Pancreas (tissue), 10 donors: ENCODE measurements around the gene LFNG. TPM values are rescaled to one million over a fixed set of nuclear protein-coding genes. Genes with fewer than 3 reads are reported as not detected.

Experiments
- ATAC-seq, 4 donors: fragments of 200-7000 bp; cut with Tn5 transposase; one replicate each; pipeline versions ENCODE4 v1.8.0 to v1.9.1; 2020; ENCODE audit warnings: mild to moderate bottlenecking in 4 of 4, moderate library complexity in 4 of 4
- DNase-seq, 6 donors: peaks; one replicate each; pipeline ENCODE4 v3.0.0-alpha.2; 2020
- FAIRE-seq: peaks from 2 replicates; lab custom pipeline; 2012; peaks lifted over from hg19 to GRCh38; lab: Jason Lieb, UNC
- H3K27ac ChIP-seq, 4 donors: fragments of 200-600 bp; sonication (generic); 1 replicate in 3 of 4; 2 replicates in 1 of 4; pipeline versions ENCODE4 v1.5.0 to v1.8.0; 2020
- H3K27me3 ChIP-seq, 4 donors: fragments of 200-600 bp; one replicate each; pipeline ENCODE4 v1.8.0; 2021
- H3K36me3 ChIP-seq, 3 donors: fragments of 200-600 bp; sonication (generic) in 1 of 3; one replicate each; pipeline versions ENCODE4 v1.5.0 to v1.8.0; 2020 to 2021
- H3K4me1 ChIP-seq, 3 donors: fragments of 200-600 bp; one replicate each; pipeline ENCODE4 v1.8.0; 2021
- H3K4me3 ChIP-seq, 4 donors: fragments of 200-600 bp; sonication (generic) in 2 of 4; one replicate each; pipeline versions ENCODE4 v1.5.0 to v1.8.0; 2020 to 2021
- H3K9me3 ChIP-seq, 4 donors: fragments of 200-600 bp; one replicate each; pipeline ENCODE4 v1.8.0; 2021
- WGBS, 2 donors: extraction: QIAGEN DNeasy Blood & Tissue Kit; methylation state at CpG; one replicate each; pipeline ENCODE4 v1.1.7; 2013; 5-methylcytosine and 5-hydroxymethylcytosine counted together
- intact Hi-C, 3 donors: fragments of 100-400 bp; cut with DNase I; formaldehyde crosslinking; loops; one replicate each; pipeline versions ENCODE4 v1.11.1 to v1.14.2; 2022
- polyA plus RNA-seq, 2 donors: library from polyadenylated mRNA; stranded (reverse); fragments of 200-250 nt; gene quantifications; one replicate each; pipeline ENCODE4 v1.2.3, GENCODE V29; 2013
- total RNA-seq, 6 donors: library from RNA; stranded (reverse); fragmentation: NEBNext Ultra II Directional in 4 of 6; extraction: Animal tissue kit (Norgen Biotek cat#: 25700) in 4 of 6; gene quantifications; one replicate each; pipeline versions ENCODE4 v1.2.1 to v1.2.4, GENCODE V29; 2021 to 2023
- TF ChIP-seq, protein P1 (sequence below), 4 donors: fragments of 200-600 bp; sonication (generic) in 3 of 4; IDR thresholded peaks; one replicate each; pipeline versions ENCODE4 v1.5.0 to v1.8.0; 2021; ENCODE audit warnings: antibody characterized with exemption in 4 of 4
- donor health status: healthy with polysubstance abuse.
- donor health status: DM: no; HTN: no; CAD: no; lungs with moderate emphysema.
- donor health status: DM: no; HTN: no; CAD: no.
- donor health status: control.
- donor health status: control.
- donor health status: Bipolar disorder and iron deficiency.
- donor health status: DM: yes; HTN: yes; CAD: no.
- donor health status: DM: no; HTN: no; CAD: no.
- donor health status: DM: no; HTN: no; CAD: no.
- donor health status: DM: yes; HTN: yes; CAD: no.

Gene LFNG
- total and polyA plus RNA-seq, 8 donors = 28.2 to 66.8 (median 41.1) TPM

GRCh38 chr7:2487586-2488271 lies 31.8 kb upstream of the LFNG start:
- TF ChIP-seq, protein P1, sequence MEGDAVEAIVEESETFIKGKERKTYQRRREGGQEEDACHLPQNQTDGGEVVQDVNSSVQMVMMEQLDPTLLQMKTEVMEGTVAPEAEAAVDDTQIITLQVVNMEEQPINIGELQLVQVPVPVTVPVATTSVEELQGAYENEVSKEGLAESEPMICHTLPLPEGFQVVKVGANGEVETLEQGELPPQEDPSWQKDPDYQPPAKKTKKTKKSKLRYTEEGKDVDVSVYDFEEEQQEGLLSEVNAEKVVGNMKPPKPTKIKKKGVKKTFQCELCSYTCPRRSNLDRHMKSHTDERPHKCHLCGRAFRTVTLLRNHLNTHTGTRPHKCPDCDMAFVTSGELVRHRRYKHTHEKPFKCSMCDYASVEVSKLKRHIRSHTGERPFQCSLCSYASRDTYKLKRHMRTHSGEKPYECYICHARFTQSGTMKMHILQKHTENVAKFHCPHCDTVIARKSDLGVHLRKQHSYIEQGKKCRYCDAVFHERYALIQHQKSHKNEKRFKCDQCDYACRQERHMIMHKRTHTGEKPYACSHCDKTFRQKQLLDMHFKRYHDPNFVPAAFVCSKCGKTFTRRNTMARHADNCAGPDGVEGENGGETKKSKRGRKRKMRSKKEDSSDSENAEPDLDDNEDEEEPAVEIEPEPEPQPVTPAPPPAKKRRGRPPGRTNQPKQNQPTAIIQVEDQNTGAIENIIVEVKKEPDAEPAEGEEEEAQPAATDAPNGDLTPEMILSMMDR (IDR thresholded peaks at IDR 0.05) = no peak
- intact Hi-C loops = loop anchor here in 1 of 3 donors (10.0 kb wide), 1 partner anchor 177 kb away; no protein-coding TSS in a partner anchor

GRCh38 chr7:2488272-2488645 lies 31.3 kb upstream of the LFNG start:
- 62 to 76% methylated on average over 7 to 8 of the region's 8 CpGs for WGBS, 2 donors
- no peaks in the 10 kb centered on the region for H3K4me1 ChIP-seq
- peak in 2 of 4 donors; percentile 42 to 48 for ATAC-seq
- no peak overlapping the region for H3K27ac ChIP-seq
- no peak overlapping the region for H3K4me3 ChIP-seq
- peak in 1 of 6 donors; percentile 34 for DNase-seq
- FAIRE-seq = no peak
- H3K9me3 ChIP-seq = no peaks in the 10 kb centered on the region
- H3K27me3 ChIP-seq = no peaks in the 10 kb centered on the region
- H3K36me3 ChIP-seq = no peaks in the 10 kb centered on the region
- TF ChIP-seq, protein P1 (IDR thresholded peaks at IDR 0.05) = no peak
- intact Hi-C loops = loop anchor here in 1 of 3 donors (10.0 kb wide), 1 partner anchor 177 kb away; no protein-coding TSS in a partner anchor

More at GRCh38 chr7:2487586-2488271, 31.8 kb upstream of the LFNG start:
- ATAC-seq (peak in 2 of 4 donors; percentile 25 to 33), FAIRE-seq (no peak), DNase-seq (peak in 1 of 6 donors; percentile 58)
- H3K9me3 ChIP-seq = no peaks in the 10 kb centered on the region
- no peaks in the 10 kb centered on the region for H3K4me1 ChIP-seq
- 56 to 67% methylated on average over 11 to 14 of the region's 14 CpGs for WGBS, 2 donors
- no peaks in the 10 kb centered on the region for H3K27me3 ChIP-seq
- H3K36me3 ChIP-seq = no peaks in the 10 kb centered on the region
- no peak overlapping the region for H3K4me3 ChIP-seq
- H3K27ac ChIP-seq = no peak overlapping the region

GRCh38 chr7:2488681-2489080 lies 30.9 kb upstream of the LFNG start:
- Histone ChIP-seq H3K4me3 (no peak overlapping the region), H3K27me3 (no peaks in the 10 kb centered on the region), H3K36me3 (no peaks in the 10 kb centered on the region), H3K27ac (no peak overlapping the region), H3K9me3 (no peaks in the 10 kb centered on the region), H3K4me1 (no peaks in the 10 kb centered on the region)
- DNase-seq = peak in 1 of 6 donors; percentile 47
- no peak for FAIRE-seq
- WGBS, 2 donors = 48 to 52% methylated on average over 9 of the region's 9 CpGs
- intact Hi-C loops = loop anchor here in 1 of 3 donors (10.0 kb wide), 1 partner anchor 176 kb away; no protein-coding TSS in a partner anchor
- TF ChIP-seq, protein P1 (IDR thresholded peaks at IDR 0.05) = no peak
- ATAC-seq = peak in 1 of 4 donors; percentile 8

DNA sequence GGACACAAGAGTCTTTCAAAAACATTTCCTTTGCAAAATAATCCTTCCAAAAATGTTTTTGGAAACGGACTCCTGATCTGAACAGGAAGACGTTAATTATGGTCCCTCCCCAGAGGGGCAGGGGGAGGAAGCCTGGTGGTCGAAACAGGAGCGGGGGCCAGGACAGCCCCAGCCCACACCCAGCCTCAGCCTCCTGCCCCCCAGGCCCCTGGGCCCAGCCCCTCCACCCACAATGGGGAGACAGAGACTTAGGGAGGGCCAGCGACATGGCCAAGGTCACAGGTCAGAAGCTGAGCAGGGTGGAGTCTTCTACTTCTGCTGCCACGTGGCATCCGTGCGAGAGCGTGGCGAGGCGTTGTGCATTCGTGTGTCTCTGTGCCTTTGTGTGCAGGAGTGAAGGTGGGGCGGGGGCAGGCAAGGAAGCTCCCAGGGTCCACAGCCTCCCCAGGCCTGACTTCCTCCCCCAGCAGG lies 29.4 kb upstream of the LFNG start:
- H3K4me3 ChIP-seq = no peak overlapping the region
- intact Hi-C loops = no loop called here
- ATAC-seq = no peak
- H3K36me3 ChIP-seq = no peaks in the 10 kb centered on the region
- TF ChIP-seq, protein P1 (IDR thresholded peaks at IDR 0.05) = no peak
- FAIRE-seq = no peak
- H3K27ac ChIP-seq = no peak overlapping the region
- DNase-seq = no peak
- WGBS, 2 donors = 68 to 73% methylated on average over 12 to 13 of the region's 13 CpGs
- H3K4me1 ChIP-seq = no peaks in the 10 kb centered on the region
- no peaks in the 10 kb centered on the region for H3K9me3 ChIP-seq
- H3K27me3 ChIP-seq = no peaks in the 10 kb centered on the region

- Histone ChIP-seq H3K36me3 (no peaks in the 10 kb centered on the region), H3K27ac (no peak overlapping the region), H3K4me3 (no peak overlapping the region), H3K9me3 (no peaks in the 10 kb centered on the region), H3K27me3 (no peaks in the 10 kb centered on the region), H3K4me1 (no peaks in the 10 kb centered on the region)
- TF ChIP-seq, protein P1 (IDR thresholded peaks at IDR 0.05) = no peak
- ATAC-seq = no peak
- 87 to 97% methylated on average over 2 of the region's 2 CpGs for WGBS, 2 donors
- no peak for DNase-seq
- intact Hi-C loops = no loop called here
- no peak for FAIRE-seq
Observed at GRCh38 chr7:2492038-2492437, 27.5 kb upstream of the LFNG start.
